ENCODE data around the gene RNPEPL1.

DNA sequence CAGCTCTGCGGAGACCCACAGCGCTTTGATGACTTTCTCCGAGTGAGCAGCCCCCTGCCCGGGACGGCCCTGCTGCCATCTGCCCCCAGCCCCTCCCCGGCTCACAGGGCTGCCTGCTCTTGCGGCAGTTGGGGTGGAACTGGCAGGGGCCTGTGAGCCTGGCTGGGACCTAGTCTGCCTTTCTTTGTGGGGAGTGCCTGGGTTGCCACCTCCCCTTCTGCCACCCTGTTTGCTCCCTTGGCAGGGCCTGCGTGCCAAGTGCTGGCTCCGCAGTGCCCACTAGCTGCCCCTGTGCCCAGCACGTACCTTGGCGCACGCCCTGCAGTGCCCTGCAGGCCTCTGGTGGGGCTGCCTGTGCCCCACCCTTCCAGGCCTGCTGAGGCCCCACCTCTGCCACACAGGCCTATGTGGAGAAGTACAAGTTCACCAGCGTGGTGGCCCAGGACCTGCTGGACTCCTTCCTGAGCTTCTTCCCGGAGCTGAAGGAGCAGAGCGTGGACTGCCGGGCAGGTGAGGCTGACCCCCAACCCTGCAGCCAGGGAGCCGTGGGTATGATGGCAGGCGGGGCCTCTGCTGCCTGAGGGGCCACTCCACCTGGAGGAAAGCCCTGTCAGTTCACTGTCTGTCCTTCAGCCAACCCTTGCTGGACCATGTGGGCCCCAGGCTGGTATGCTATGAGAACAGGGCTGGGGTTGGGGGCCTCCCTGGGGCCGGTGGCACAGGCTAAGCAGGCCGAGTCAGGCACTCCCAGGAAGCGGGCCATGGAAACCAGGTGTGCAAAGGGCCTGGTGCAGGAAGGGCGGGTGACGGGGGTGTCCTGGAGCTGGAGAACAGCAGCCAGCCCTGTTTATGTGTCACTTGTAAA is 7.0 kb downstream of the RNPEPL1 start:
- TF ChIP-seq, protein P1, sequence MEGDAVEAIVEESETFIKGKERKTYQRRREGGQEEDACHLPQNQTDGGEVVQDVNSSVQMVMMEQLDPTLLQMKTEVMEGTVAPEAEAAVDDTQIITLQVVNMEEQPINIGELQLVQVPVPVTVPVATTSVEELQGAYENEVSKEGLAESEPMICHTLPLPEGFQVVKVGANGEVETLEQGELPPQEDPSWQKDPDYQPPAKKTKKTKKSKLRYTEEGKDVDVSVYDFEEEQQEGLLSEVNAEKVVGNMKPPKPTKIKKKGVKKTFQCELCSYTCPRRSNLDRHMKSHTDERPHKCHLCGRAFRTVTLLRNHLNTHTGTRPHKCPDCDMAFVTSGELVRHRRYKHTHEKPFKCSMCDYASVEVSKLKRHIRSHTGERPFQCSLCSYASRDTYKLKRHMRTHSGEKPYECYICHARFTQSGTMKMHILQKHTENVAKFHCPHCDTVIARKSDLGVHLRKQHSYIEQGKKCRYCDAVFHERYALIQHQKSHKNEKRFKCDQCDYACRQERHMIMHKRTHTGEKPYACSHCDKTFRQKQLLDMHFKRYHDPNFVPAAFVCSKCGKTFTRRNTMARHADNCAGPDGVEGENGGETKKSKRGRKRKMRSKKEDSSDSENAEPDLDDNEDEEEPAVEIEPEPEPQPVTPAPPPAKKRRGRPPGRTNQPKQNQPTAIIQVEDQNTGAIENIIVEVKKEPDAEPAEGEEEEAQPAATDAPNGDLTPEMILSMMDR (IDR thresholded peaks at IDR 0.05), result no peak
- TF ChIP-seq POLR2A (IDR thresholded peaks at IDR 0.05), result no peak

Data from uterus (tissue), 2 donors.